ENCODE data around the gene VCAN.

Gene VCAN

DNA sequence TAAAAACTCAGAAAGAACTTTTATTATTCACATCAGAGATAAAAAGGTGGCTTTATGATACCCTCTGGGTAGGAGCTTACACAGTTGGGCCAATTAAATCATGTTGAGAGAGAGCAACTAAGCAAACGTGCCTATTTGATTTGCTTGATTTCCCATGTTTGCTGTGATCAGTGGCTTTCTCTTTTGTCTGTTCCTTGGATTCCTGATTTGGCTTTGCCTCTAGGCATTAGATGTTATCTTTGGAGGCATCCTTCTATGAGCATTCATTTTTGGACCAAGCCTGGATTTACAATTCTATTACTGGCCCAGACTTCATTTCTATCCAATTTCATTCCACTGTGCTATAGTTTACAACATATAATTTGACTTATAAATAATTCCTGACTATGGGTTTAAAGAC, 35.9 kb downstream of the VCAN start:
- DNase-seq = no peak

DNA sequence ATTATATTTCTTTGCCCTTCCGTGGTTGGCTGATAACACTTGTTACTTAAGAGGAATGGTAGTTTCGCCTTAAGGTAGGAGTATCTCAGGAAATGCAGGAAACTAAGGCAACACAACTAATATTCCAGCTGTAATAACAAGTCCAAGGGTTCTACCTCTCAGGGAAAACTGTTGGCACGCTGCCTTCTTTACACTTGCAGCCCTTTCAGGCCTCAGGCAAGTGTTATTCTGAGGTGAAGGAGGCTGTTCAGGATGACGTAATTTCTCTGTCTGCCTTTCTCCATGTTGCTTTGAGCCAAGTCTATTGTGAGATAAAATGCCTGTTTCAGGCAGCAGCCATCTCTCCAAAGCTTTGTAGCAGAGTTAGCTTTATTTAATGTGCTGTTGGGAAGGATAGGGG, 38.0 kb downstream of the VCAN start:
- no peak for DNase-seq

DNA sequence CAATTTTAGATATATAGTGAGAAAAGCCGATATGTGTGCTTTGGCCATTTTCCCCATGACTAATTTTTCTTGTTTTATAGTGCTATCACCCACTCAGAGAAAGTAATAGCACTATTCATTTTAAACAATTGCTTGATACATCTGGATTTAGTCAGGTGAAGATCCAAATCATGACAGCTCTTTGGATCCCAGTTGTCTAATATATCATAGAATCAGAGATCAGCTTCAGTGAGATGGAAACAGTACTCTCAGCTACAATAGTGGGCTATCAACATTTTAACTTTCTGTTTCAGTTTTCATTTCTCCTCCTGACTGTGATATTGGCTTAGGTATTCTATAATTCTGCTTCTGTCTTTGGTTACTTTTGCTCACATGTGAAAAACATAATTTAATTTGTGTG, 38.7 kb downstream of the VCAN start:
- DNase-seq = no peak

DNA sequence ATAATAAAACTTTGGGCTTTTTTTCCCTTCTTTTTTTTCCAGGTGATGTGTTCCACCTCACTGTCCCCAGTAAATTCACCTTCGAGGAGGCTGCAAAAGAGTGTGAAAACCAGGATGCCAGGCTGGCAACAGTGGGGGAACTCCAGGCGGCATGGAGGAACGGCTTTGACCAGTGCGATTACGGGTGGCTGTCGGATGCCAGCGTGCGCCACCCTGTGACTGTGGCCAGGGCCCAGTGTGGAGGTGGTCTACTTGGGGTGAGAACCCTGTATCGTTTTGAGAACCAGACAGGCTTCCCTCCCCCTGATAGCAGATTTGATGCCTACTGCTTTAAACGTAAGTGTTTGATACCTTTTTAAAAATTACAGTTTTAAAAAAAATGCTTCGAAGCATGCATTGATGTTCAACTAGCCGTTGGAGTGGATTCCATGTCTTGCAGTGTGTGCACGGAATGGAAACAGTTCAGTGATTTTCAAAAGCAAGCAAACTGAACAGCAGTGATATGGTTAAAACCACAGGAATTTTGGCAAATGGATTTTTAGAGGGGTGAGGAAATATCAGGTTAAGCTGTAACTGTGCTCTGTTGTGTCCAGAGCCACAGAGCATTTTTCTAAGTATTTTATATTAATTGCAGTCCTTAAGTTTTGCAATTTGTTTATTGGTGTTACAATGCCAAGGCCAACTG, 40.7 kb downstream of the VCAN start:
- DNase-seq = no peak

DNA sequence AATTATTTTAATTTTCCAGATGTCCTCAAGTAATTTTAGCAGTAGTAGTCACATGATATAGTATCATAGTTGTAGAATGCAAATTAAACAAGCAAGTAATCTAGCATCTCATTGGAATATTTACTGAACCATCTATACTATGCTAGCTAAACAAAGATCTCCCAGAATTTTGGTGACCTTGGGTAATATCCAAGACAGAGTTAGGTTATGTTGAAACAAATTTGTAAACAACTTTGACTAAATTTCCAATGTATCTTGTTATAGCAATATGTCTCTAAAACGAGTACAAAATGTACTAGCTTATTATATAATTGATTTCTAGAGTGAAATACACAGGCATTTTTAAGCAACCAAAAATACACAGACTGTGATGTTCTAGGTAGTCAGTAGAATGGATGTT, 41.5 kb downstream of the VCAN start:
- DNase-seq = no peak

DNA sequence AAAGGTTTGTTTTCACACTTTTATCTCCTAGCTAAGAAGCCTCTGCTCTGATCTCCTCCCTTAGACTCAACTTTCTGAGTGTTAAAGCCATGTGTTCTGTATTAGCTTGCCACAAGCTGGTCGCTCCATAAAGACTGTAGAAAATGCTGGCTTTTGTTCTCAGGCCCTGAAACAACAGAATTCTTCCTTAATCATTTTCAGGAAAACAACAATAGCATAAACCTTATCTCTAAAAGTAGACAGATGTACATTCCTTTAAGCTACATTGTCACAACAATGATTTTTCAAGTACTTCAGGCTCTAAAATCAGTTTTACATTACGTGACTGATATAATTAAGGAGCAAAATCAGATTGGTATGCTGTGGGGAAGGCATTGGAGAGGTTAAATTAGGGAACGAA, 41.9 kb downstream of the VCAN start:
- DNase-seq = no peak

DNA sequence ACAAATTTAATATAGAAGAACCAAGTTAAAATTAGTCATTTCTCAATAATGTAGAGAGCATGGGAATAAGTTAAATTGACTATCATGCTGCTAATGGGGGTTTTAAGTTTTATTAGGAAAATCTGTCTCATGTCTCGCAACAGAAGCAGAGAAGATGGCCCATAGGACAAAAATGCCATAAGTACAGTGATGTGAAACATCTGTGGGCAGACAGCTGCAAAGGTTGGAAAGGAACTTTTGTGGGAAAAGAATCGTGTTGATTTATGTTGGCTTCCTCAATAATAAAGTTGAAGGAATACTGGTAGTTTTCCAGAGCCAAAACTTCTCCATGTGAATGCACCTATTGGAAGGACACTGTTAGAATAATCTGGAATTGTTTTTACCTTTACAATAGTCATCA, 44.8 kb downstream of the VCAN start:
- DNase-seq = no peak

DNA sequence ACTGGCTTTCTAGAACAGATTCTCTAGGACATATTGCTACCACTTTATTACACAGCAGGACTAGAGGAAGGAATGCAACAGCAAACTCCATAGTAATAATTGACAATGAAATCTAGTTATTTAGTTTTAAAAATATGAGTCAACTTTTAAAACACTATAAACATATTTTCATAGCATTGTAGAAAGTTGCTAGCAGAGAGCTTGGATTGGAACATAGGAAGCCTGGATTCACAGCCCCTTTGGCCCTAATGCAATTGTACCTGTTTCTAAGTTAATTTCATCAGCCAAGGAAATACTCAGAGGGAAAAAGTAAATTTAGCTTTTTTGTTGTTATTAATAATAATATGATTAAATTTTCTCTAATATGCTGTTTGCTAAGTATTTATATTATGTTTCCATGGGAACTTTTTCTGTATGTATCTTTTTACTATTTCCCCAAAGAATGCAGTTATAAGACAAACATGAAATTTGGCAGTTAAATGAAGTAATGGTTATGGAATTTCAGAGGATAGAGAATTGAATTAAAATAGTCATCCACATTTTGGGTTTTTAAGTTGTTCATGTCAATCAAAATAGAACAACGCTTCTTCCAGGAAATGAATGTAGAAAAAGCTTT, 45.6 kb downstream of the VCAN start:
- DNase-seq = no peak

DNA sequence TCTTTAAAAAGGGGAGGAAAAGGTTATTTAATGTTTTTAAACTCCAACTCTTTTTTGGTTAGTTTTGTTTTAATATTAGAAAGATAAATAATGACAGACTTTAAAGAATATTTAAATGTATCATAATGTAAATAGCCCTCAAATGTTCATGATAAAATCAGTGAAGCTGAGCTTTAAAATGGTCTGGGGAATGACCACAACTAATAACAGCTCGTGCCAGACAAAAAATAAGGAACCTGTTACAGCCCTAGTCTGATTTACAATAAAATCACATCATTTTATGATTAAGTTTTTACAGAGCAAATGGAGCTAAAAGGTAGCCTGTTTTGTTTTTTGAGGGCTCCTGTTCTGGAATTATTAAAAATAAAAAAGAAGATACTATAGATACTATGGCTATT, 46.1 kb downstream of the VCAN start:
- no peak for DNase-seq

DNA sequence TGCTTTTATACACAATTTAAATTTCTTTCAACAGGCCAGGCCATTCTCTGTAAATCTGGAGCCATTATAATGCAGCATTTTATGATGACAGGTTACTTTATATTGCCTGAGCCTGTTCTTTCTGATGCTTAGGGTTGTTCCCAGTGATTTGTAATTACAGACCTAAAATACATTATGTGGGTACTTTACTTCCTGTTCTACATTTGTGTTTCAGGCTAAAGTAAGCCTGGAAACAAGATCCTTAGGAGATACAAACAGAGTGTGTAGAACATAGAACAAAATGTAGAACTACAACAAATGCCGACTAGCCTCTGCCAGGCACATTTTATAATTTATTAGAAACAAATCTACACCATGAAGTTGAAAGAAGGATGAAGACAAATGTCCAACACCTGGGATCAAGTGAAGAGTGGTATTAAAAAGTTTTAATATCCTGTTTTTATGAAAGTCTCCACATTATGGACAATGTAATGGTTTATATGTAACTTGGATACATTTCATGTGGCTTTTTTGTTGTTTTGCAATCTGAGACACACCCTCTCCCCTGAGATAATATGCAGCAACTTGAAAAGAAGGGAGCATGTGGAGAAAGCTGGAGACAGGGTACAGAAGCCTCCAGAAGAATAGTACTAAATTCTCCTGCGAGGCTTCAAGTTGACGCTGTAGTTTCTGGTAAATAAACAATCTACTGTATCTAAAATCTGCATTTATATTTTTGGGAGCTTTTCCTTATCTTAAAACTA, 46.9 kb downstream of the VCAN start:
- no peak for DNase-seq

DNA sequence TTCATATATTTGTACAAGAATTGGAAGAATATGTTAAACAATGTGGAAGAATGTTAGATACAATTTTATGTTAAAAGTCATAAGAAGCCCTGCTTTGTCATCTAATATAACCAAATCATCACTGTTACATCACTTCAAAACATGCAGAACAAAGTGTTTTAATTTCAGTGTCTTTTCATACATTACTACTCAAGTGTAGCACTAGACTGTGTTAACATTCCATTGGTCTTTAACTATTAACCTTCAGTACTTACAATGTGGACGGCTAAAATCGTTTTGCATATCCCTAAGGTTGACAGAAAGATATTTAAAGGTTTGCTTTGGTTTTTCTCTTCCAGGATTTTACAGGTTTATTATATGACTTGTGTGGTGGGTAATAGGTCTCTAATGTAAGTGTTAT, 50.9 kb downstream of the VCAN start:
- no peak for DNase-seq

DNA sequence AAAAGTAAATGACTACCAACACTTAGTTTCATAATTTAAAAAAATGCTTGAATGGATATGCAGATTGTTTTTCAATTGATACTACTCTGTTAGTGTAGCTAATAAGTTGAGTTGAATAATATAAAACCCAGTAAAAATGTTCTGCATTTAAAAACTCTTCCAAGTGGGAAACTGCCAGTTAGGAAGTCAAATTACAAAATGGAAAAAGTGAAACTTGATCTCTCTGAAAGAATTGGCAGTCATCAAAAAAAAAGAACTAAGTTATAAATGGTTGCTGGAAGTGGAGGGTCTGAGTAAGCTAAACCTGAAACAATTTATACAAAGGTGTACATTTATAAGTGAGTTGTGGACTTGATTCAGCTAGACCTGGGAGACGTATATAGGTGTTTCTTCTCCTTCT, 52.4 kb downstream of the VCAN start:
- no peak for DNase-seq

DNA sequence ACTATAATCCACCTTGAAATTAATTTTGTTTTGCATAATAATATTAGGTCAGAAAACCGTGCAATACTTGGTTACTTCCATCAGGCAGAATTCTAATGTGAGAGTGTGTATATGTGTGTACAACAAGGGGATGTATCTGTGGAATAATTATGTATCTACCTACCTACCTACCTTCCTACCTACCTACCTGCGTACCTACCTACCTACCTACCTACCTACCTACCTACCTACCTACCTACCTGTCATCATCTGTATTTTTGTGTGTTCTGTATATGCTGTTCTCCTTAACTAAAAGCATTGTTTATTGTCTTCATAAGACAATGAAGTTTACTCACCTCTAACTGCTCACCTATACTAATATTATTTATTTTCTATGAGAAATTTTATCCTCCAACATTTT, 52.8 kb downstream of the VCAN start:
- DNase-seq = no peak

DNA sequence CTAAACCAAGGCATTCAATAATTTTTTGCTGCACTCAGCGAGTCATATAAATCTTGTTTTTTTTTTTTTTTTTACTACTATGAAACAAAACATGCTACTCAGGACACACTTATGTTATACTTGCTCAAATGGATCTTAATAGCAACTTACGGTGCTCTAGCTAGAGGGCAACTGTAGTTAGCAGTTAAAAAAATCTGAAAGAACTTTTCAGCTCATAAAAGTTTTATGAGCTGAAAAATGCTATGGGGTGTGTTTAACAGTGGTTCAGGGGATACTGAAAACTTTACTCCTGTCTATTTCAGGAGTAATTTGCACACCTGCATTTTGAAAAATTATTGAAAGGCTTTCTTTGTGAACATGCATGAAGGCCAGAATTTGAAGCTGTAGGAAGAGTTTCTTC, 53.4 kb downstream of the VCAN start:
- DNase-seq = no peak

DNA sequence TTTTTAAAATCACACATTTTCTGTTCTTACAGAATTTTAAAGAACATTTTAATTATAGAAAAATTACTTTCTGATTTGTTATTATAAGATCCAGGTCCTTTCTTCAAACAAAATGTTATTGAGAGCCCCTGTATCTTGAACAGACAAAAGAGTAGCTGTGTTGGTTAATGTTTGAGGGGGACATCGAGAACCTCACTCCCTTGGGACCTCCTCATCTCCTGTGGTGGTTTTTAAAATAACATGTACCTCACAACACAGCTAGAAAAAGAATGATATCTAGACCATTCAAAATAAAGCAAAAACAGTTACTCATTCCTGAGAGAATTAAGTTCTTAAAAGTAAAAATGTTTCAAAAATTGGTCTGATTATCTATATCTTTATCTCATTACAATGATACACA, 54.7 kb downstream of the VCAN start:
- no peak for DNase-seq

DNA sequence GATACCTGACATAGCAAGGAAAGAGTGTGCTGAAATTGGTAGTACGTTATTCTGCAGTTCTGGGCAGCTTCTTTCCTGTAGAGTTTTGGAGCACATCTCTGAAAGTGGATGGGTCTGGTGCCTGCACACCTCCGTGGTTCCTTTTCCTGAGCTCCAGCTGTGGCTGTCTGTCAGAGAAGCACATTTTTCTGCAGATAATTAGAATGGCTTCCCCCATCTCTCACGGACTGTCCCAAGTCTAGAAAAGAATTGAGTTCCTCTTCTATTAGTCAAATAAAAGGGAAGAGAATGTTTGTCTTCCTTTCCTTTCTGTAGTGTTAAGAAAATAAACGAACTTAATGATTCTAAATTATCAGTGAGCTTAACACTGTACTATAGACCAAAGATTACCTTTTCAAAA, 55.7 kb downstream of the VCAN start:
- DNase-seq = no peak

DNA sequence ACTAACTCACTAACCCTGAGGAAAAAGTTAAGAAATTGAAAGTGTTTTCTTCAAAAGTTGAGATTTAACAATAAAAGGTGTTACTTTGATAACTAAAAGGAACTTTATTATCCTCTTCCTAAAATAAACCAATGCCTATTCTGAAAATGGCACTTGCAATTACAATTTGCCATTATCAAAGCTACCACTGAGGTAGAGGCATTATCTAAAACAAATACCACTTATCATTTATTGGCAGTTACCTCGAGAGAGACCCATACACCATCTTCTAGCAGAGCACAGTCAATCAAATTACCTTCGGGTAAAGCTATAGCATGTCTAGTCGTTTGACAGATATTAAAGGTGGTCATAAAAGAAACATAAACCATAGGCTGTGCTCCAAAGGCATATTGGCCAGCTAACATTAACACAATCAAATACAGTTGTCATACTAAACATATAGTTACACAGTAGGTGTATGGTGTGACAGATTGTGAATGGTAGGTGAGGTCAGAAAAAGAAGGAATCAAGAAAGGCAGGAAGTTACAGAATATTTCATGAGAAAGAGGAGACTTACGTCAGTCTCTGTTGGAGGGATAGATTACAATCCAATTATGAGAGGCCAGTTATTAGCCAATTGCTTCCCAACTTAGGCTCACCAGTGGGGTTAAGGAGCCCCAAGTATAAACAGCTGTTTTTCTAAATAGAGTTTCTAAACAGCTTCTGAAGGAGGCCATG, 56.3 kb downstream of the VCAN start:
- no peak for DNase-seq

DNA sequence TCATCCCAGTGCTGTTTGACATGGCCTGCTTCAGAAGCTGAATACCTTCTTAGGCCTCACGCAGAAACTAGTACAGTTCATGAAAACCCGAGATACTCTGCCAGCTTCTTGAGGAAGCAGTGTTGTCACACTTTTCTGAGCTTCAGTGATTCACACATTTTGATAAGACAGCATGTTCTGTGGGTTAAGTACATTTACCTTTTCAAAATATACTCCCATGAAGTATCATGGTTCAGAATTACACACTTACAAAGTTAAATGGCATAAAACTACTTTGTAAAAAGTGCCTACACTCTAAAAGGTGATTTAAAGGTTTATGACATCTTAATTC, 56.9 kb downstream of the VCAN start:
- DNase-seq = no peak

DNA sequence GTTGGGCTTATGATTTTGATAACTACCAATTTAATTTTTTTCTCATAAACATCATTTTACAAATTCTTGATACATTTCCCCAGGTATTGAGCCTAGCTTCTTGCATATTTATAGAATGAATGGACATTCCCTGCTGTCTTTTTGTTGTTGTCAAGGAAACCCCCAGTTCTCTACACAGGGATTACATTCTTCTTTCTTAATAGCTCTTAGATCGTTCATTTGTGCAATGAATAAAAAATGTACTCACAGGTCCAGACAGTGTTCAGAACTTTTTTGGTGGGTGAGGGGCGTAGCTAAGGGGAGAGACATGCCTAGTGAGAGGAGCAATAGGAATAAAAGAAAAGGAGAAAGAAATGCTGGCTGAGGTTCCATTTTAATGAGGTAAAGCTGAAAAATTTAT, 58.6 kb downstream of the VCAN start:
- no peak for DNase-seq

DNA sequence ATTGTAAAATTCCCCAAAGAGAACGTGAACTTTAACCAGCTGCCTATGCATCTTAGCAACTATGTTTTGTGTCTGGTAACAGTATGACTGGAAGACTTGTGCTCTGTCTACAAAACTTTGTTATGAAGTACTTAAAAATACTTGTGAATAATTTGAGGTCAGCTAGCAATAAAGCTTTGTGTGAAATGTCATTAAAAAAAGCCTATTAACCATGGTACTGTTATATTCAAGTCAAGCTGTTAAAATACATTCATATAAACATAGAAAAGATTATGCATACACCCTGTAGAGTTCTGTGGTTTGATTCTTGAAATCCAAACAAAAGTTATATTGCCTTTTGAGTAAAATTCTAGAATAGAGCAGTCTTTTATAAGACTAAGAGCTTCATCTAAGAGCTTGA, 60.1 kb downstream of the VCAN start:
- DNase-seq = no peak

DNA sequence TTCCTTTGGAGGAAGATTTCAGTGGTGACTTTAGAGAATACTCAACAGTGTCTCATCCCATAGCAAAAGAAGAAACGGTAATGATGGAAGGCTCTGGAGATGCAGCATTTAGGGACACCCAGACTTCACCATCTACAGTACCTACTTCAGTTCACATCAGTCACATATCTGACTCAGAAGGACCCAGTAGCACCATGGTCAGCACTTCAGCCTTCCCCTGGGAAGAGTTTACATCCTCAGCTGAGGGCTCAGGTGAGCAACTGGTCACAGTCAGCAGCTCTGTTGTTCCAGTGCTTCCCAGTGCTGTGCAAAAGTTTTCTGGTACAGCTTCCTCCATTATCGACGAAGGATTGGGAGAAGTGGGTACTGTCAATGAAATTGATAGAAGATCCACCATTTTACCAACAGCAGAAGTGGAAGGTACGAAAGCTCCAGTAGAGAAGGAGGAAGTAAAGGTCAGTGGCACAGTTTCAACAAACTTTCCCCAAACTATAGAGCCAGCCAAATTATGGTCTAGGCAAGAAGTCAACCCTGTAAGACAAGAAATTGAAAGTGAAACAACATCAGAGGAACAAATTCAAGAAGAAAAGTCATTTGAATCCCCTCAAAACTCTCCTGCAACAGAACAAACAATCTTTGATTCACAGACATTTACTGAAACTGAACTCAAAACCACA, 67.4 kb downstream of the VCAN start:
- no peak for DNase-seq

DNA sequence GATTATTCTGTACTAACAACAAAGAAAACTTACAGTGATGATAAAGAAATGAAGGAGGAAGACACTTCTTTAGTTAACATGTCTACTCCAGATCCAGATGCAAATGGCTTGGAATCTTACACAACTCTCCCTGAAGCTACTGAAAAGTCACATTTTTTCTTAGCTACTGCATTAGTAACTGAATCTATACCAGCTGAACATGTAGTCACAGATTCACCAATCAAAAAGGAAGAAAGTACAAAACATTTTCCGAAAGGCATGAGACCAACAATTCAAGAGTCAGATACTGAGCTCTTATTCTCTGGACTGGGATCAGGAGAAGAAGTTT, 67.9 kb downstream of the VCAN start:
- DNase-seq = no peak

DNA sequence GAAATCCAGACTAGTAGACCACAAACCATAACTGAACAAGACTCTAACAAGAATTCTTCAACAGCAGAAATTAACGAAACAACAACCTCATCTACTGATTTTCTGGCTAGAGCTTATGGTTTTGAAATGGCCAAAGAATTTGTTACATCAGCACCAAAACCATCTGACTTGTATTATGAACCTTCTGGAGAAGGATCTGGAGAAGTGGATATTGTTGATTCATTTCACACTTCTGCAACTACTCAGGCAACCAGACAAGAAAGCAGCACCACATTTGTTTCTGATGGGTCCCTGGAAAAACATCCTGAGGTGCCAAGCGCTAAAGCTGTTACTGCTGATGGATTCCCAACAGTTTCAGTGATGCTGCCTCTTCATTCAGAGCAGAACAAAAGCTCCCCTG, 68.6 kb downstream of the VCAN start:
- DNase-seq = no peak

DNA sequence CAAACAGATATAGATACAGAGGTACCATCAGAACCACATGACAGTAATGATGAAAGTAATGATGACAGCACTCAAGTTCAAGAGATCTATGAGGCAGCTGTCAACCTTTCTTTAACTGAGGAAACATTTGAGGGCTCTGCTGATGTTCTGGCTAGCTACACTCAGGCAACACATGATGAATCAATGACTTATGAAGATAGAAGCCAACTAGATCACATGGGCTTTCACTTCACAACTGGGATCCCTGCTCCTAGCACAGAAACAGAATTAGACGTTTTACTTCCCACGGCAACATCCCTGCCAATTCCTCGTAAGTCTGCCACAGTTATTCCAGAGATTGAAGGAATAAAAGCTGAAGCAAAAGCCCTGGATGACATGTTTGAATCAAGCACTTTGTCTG, 69.2 kb downstream of the VCAN start:
- DNase-seq = no peak

Measured in activated gamma-delta T cell treated with Interleukin-2 at 50 U/mL for 16 hours (primary cell).